CD14-positive monocyte (primary cell): ENCODE measurements around the gene SRP14. TPM values are rescaled to one million over a fixed set of nuclear protein-coding genes. Genes with fewer than 3 reads are reported as not detected.

Experiments used
- DNase-seq, 3 donors: peaks; one replicate each; pipeline ENCODE4 v3.0.0-alpha.2; 2011 to 2022
- H2AFZ ChIP-seq: 2 replicates; pipeline ENCODE4 v1.6.0; 2012; ENCODE audit warnings: mild to moderate bottlenecking, low read depth, low read length, inconsistent platforms; ENCODE audit not compliant: insufficient read depth, poor library complexity, severe bottlenecking
- H3K27ac ChIP-seq, 2 donors: 1 replicate in 1 of 2; 2 replicates in 1 of 2; pipeline ENCODE4 v1.5.1; 2012 to 2013; ENCODE audit warnings: low read length in 2 of 2, control low read depth in 1 of 2, inconsistent platforms in 1 of 2, low read depth in 1 of 2, mild to moderate bottlenecking in 1 of 2
- H3K27me3 ChIP-seq, 2 donors: one replicate each; pipeline versions ENCODE4 v1.6.0 to v1.6.1; 2011 to 2013; ENCODE audit warnings: low read length in 2 of 2; ENCODE audit not compliant: control insufficient read depth in 2 of 2, insufficient read depth in 2 of 2
- H3K36me3 ChIP-seq, 2 donors: replicated peaks in 1 of 2; 1 replicate in 1 of 2; 2 replicates in 1 of 2; pipeline versions ENCODE4 v1.5.1 to v1.6.1; 2012 to 2013; ENCODE audit warnings: low read length in 2 of 2, control low read depth in 1 of 2, inconsistent platforms in 1 of 2, mild to moderate bottlenecking in 1 of 2; ENCODE audit not compliant: insufficient read depth in 2 of 2, control insufficient read depth in 1 of 2
- H3K4me1 ChIP-seq, 2 donors: 1 replicate in 1 of 2; 2 replicates in 1 of 2; pipeline versions ENCODE4 v1.5.1 to v1.6.1; 2012 to 2013; ENCODE audit warnings: low read length in 2 of 2, control low read depth in 1 of 2, inconsistent platforms in 1 of 2, mild to moderate bottlenecking in 1 of 2, moderate library complexity in 1 of 2; ENCODE audit not compliant: insufficient read depth in 2 of 2, control insufficient read depth in 1 of 2
- H3K4me2 ChIP-seq: replicated peaks from 2 replicates; pipeline ENCODE3; 2012; ENCODE audit warnings: low read length, moderate library complexity, mild to moderate bottlenecking; ENCODE audit not compliant: poor library complexity, severe bottlenecking; ENCODE audit errors: extremely low read depth
- H3K4me3 ChIP-seq, 3 experiments: fragments of 200-600 bp in 1 of 3; sonication (generic) in 1 of 3; replicated peaks in 1 of 3; 1 replicate in 2 of 3; 2 replicates in 1 of 3; pipeline ENCODE4 v1.5.1; 2011 to 2013; ENCODE audit warnings: low read length in 3 of 3, mild to moderate bottlenecking in 3 of 3, control low read depth in 2 of 3, low read depth in 2 of 3, inconsistent platforms in 1 of 3, moderate library complexity in 1 of 3
- H3K79me2 ChIP-seq: 2 replicates; pipeline ENCODE4 v1.6.0; 2012; ENCODE audit warnings: mild to moderate bottlenecking, control low read depth, inconsistent platforms, low read length, moderate library complexity; ENCODE audit not compliant: insufficient read depth
- H3K9ac ChIP-seq: 2 replicates; pipeline ENCODE4 v1.6.0; 2017; ENCODE audit warnings: low read length, mild to moderate bottlenecking; ENCODE audit not compliant: insufficient read depth, poor library complexity, severe bottlenecking
- H3K9me3 ChIP-seq, 2 donors: replicated peaks in 1 of 2; 1 replicate in 1 of 2; 2 replicates in 1 of 2; pipeline versions ENCODE4 v1.5.1 to v1.6.1; 2012 to 2013; ENCODE audit warnings: low read length in 2 of 2, control low read depth in 1 of 2; ENCODE audit not compliant: control insufficient read depth in 1 of 2, insufficient read depth in 1 of 2
- H4K20me1 ChIP-seq: 2 replicates; pipeline ENCODE4 v1.6.0; 2012; ENCODE audit warnings: mild to moderate bottlenecking, low read length, control low read depth, moderate library complexity; ENCODE audit not compliant: insufficient read depth
- H3K27ac Mint-ChIP-seq, 7 donors: one replicate each; pipeline ENCODE4 v1.8.0; 2020; ENCODE audit warnings: mild to moderate bottlenecking in 7 of 7, mixed read lengths in 7 of 7, moderate library complexity in 6 of 7, inconsistent platforms in 2 of 7
- H3K27me3 Mint-ChIP-seq, 3 donors: one replicate each; pipeline ENCODE4 v1.8.0; 2021 to 2022; ENCODE audit warnings: low read depth in 3 of 3, mild to moderate bottlenecking in 3 of 3, mixed read lengths in 3 of 3, moderate library complexity in 3 of 3, inconsistent platforms in 1 of 3
- H3K36me3 Mint-ChIP-seq, 2 donors: one replicate each; pipeline ENCODE4 v1.8.0; 2020; ENCODE audit warnings: mixed read lengths in 2 of 2, inconsistent platforms in 1 of 2, mild to moderate bottlenecking in 1 of 2
- H3K4me1 Mint-ChIP-seq: one replicate; pipeline ENCODE4 v1.8.0; 2020; ENCODE audit warnings: mild to moderate bottlenecking, mixed read lengths
- H3K4me3 Mint-ChIP-seq, 2 donors: one replicate each; pipeline ENCODE4 v1.8.0; 2020; ENCODE audit warnings: mild to moderate bottlenecking in 2 of 2, mixed read lengths in 2 of 2, moderate library complexity in 1 of 2
- H3K9me3 Mint-ChIP-seq, 7 donors: one replicate each; pipeline ENCODE4 v1.8.0; 2020 to 2022; ENCODE audit warnings: mixed read lengths in 7 of 7, mild to moderate bottlenecking in 6 of 7, moderate library complexity in 6 of 7, inconsistent platforms in 2 of 7
- WGBS: methylation state at CpG from one replicate; pipeline ENCODE4 v1.1.5; 2013; ENCODE audit warnings: missing lambda C conversion rate; ENCODE audit not compliant: insufficient coverage; 5-methylcytosine and 5-hydroxymethylcytosine counted together
- intact Hi-C, 2 donors: fragments of 100-400 bp; cut with micrococcal nuclease; formaldehyde crosslinking; loops; one replicate each; pipeline versions ENCODE4 v1.15.0 to v1.15.1; 2023
- polyA plus RNA-seq, 3 donors: library from polyadenylated mRNA; depleted of rRNA in 1 of 3; unstranded in 2 of 3; stranded (reverse) in 1 of 3; fragments of 300-500 nt in 2 of 3; fragments of >200 nt in 1 of 3; fragmentation: Illumina TruSeq in 2 of 3; gene quantifications; 1 replicate in 2 of 3; 2 replicates in 1 of 3; pipeline ENCODE4 v1.2.3, GENCODE V29; 2012 to 2021
- TF ChIP-seq, protein P1 (sequence below): fragments of 200-600 bp; IDR thresholded peaks from one replicate; pipeline ENCODE4 v1.8.0; 2022; ENCODE audit warnings: antibody characterized with exemption, mild to moderate bottlenecking

The SRP14 gene
- polyA plus RNA-seq, 3 donors = 181 to 548 (median 525) TPM

GRCh38 chr15:40028853-40029252 is 10.1 kb downstream of the SRP14 start:
- Histone ChIP-seq H3K27me3 (no peaks in the 10 kb centered on the region), H3K9me3 (no peaks in the 10 kb centered on the region), H3K9ac (no peak overlapping the region), H3K4me3 (no peak overlapping the region), H3K79me2 (no peaks in the 10 kb centered on the region), H3K27ac (no peak overlapping the region), H3K36me3 (peaks cover 85 to 100% of the 10 kb centered on the region in 2 donors), H3K4me1 (no peaks in the 10 kb centered on the region), H3K4me2 (no peak overlapping the region), H2AFZ (no peak overlapping the region), H4K20me1 (no peaks in the 10 kb centered on the region)
- Mint-ChIP-seq H3K27ac (no peak overlapping the region), H3K9me3 (no peaks in the 10 kb centered on the region), H3K36me3 (peaks cover 73 to 89% of the 10 kb centered on the region in 2 donors), H3K27me3 (no peaks in the 10 kb centered on the region), H3K4me3 (no peak overlapping the region), H3K4me1 (no peaks in the 10 kb centered on the region)
- intact Hi-C loops = no loop called here
- TF ChIP-seq, protein P1, sequence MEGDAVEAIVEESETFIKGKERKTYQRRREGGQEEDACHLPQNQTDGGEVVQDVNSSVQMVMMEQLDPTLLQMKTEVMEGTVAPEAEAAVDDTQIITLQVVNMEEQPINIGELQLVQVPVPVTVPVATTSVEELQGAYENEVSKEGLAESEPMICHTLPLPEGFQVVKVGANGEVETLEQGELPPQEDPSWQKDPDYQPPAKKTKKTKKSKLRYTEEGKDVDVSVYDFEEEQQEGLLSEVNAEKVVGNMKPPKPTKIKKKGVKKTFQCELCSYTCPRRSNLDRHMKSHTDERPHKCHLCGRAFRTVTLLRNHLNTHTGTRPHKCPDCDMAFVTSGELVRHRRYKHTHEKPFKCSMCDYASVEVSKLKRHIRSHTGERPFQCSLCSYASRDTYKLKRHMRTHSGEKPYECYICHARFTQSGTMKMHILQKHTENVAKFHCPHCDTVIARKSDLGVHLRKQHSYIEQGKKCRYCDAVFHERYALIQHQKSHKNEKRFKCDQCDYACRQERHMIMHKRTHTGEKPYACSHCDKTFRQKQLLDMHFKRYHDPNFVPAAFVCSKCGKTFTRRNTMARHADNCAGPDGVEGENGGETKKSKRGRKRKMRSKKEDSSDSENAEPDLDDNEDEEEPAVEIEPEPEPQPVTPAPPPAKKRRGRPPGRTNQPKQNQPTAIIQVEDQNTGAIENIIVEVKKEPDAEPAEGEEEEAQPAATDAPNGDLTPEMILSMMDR = no peak
- WGBS = no CpG with 5 or more reads among the region's 3 CpGs
- DNase-seq = no peak

- no peaks in the 10 kb centered on the region for H3K9me3 Mint-ChIP-seq
- Histone ChIP-seq H3K4me1 (no peaks in the 10 kb centered on the region), H3K4me3 (no peak overlapping the region), H3K79me2 (no peaks in the 10 kb centered on the region), H3K27ac (no peak overlapping the region), H3K36me3 (peaks cover 88 to 99% of the 10 kb centered on the region in 2 donors), H3K27me3 (no peaks in the 10 kb centered on the region), H3K9me3 (no peaks in the 10 kb centered on the region), H3K9ac (no peak overlapping the region), H3K4me2 (no peak overlapping the region), H2AFZ (no peak overlapping the region), H4K20me1 (no peaks in the 10 kb centered on the region)
- H3K4me3 Mint-ChIP-seq = no peak overlapping the region
- H3K27me3 Mint-ChIP-seq = no peaks in the 10 kb centered on the region
- TF ChIP-seq, protein P1 = no peak
- peaks cover 79 to 91% of the 10 kb centered on the region in 2 donors for H3K36me3 Mint-ChIP-seq
- WGBS = 100% methylated on average over 1 of the region's 3 CpGs
- peak overlapping the region in 1 of 7 donors; percentile 26 for H3K27ac Mint-ChIP-seq
- no peak for DNase-seq
- intact Hi-C loops = no loop called here
- H3K4me1 Mint-ChIP-seq = no peaks in the 10 kb centered on the region
These were observed 10.8 kb downstream of the SRP14 start for GRCh38 chr15:40028193-40028592.
